Stimulated activated CD8-positive, alpha-beta memory T cell treated with anti-CD3 and anti-CD28 coated beads, Interleukin-15, amount 100 ng/mL, for 24 hours (primary cell): ENCODE results near the gene CEBPA.

Source experiments
- DNase-seq: peaks from one replicate; pipeline ENCODE4 v3.0.0-alpha.2; 2020; ENCODE audit warnings: low read depth

The CEBPA gene

GRCh38 chr19:33302175-33302973, at the start of gene CEBPA:
TSS of gene CEBPA (minus strand) at chr19:33302534. CDS start at chr19:33302414, 120 bp downstream.
- no peak for DNase-seq

- DNase-seq: no peak
These were observed 48.4 kb upstream of the CEBPA start for GRCh38 chr19:33350538-33351309.

- DNase-seq: no peak
These were observed 47.3 kb upstream of the CEBPA start for GRCh38 chr19:33349319-33350289.

- DNase-seq: no peak
These were observed 46.1 kb upstream of the CEBPA start for GRCh38 chr19:33348301-33349010.

- DNase-seq: no peak
These were observed 45.0 kb upstream of the CEBPA start for GRCh38 chr19:33347300-33347699.

GRCh38 chr19:33346665-33347064, 44.3 kb upstream of the CEBPA start:
- no peak for DNase-seq

- no peak for DNase-seq
These were observed 42.8 kb upstream of the CEBPA start for GRCh38 chr19:33345163-33345562.

- no peak for DNase-seq
These were observed 42.2 kb upstream of the CEBPA start for GRCh38 chr19:33344573-33344925.

- no peak for DNase-seq
These were observed 41.7 kb upstream of the CEBPA start for GRCh38 chr19:33343859-33344572.

GRCh38 chr19:33343301-33343700, 41.0 kb upstream of the CEBPA start:
- DNase-seq: no peak

GRCh38 chr19:33340991-33341390, 38.7 kb upstream of the CEBPA start:
- no peak for DNase-seq

GRCh38 chr19:33339016-33339984, 37.0 kb upstream of the CEBPA start:
- no peak for DNase-seq

GRCh38 chr19:33335446-33335845, 33.1 kb upstream of the CEBPA start:
- no peak for DNase-seq

GRCh38 chr19:33334271-33334670, 31.9 kb upstream of the CEBPA start:
- no peak for DNase-seq

GRCh38 chr19:33333642-33334041, 31.3 kb upstream of the CEBPA start:
- no peak for DNase-seq

- no peak for DNase-seq
These were observed 30.8 kb upstream of the CEBPA start for GRCh38 chr19:33333151-33333550.

GRCh38 chr19:33332248-33332647, 29.9 kb upstream of the CEBPA start:
- DNase-seq: no peak

- DNase-seq: no peak
These were observed 27.4 kb upstream of the CEBPA start for GRCh38 chr19:33329736-33330135.

GRCh38 chr19:33329060-33329459, 26.7 kb upstream of the CEBPA start:
- DNase-seq: no peak

GRCh38 chr19:33325920-33326319, 23.6 kb upstream of the CEBPA start:
- DNase-seq: no peak
